Sigmoid colon (tissue), 4 donors: Measurements from ENCODE around the gene CCDC47.

ENCODE experiments used
- CTCF ChIP-seq, 4 experiments: fragments of 450-650 bp in 3 of 4; fragments of 200-600 bp in 1 of 4; IDR thresholded peaks; one replicate each; pipeline ENCODE4 v1.5.1; 2016 to 2019; ENCODE audit warnings: antibody characterized with exemption in 4 of 4, mild to moderate bottlenecking in 3 of 4, moderate library complexity in 2 of 4
- EP300 ChIP-seq, 4 donors: sonication (generic); formaldehyde crosslinking; IDR thresholded peaks; one replicate each; pipeline ENCODE4 v1.6.1; 2017; ENCODE audit warnings: antibody characterized with exemption in 4 of 4
- POLR2A ChIP-seq, 2 donors: fragments of 450-650 bp; IDR thresholded peaks; one replicate each; pipeline ENCODE4 v1.6.1; 2016; ENCODE audit warnings: antibody characterized with exemption in 2 of 2, mild to moderate bottlenecking in 2 of 2, moderate library complexity in 2 of 2

GRCh38 chr17:63699638-63700527 lies 73.5 kb downstream of the CCDC47 start, which contains the start of gene LIMD2:
- no peak for TF ChIP-seq POLR2A (IDR thresholded peaks at IDR 0.05)
- no peak for TF ChIP-seq CTCF (IDR thresholded peaks at IDR 0.05)
- no peak for TF ChIP-seq EP300 (IDR thresholded peaks at IDR 0.05)
